HG03432 (cell line): Measurements from ENCODE around the gene CCR4.
"Not testable (repeated sequence)": the region's sequence is repeated elsewhere in the genome, so short reads cannot be mapped to it uniquely, and the experiment has no call there.

ENCODE experiments used
- ATAC-seq: cut with Tn5 transposase; IDR thresholded peaks from one replicate; pipeline ENCODE4 v1.9.1; 2021; ENCODE audit warnings: mild to moderate bottlenecking, moderate library complexity; ENCODE audit not compliant: unreplicated experiment

The CCR4 gene

DNA sequence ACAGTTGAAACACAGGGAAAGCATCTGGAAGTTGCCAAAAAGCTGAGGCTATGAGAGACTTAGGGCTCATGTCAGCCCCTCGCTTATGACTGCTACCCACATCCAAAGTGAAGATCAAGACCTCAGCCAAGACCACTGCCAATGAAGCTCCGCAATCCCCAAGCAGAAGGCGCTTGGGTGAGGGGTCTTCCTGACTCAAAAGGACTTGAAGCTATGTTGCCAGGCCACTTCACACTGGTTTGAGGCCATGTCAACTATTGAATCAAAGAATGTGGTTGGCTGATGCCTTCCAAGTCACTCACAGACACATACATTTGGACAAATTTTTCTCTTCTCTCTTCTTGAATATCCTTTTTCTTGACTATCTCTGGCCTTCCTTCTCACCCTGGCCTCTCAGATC lies 928 bp upstream of the CCR4 start:
- ATAC-seq = no peak

DNA sequence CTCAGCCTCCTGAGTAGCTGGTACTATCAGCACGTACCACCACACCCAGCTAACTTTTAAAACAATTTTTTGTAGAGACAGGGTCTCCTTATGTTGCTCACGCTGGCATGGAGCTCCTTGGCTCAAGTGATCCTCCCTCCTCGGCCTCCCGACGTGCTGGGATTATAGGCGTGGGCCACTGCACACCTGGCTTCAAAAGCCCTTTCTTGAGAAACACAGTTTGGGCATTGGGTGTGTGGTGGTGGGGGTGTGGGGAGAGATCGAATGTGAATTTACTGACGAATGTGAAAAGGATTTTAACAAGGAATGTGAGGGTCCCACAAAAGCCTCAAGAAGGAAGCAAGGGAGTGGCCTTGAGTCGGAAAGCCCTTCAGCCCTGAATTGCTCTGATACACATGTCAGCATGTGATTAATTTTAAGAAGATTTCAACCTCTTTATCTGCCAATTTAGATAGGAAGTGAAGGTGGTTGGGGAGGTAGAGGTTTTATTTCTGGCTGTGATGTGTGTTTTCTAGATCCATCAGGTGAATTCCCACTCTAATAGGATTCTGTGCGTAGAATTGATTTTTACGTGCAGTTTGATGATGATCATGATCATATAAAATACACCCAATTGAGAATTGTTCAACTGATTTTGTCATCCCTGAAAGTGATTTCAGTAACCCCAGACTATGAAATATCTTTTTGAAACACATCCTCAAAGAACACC lies 1.1 kb downstream of the CCR4 start:
- no peak for ATAC-seq

DNA sequence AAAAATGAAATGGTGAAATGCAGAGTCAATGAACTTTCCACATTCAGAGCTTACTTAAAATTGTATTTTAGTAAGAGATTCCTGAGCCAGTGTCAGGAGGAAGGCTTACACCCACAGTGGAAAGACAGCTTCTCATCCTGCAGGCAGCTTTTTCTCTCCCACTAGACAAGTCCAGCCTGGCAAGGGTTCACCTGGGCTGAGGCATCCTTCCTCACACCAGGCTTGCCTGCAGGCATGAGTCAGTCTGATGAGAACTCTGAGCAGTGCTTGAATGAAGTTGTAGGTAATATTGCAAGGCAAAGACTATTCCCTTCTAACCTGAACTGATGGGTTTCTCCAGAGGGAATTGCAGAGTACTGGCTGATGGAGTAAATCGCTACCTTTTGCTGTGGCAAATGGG lies 3.1 kb downstream of the CCR4 start:
- no peak for ATAC-seq

DNA sequence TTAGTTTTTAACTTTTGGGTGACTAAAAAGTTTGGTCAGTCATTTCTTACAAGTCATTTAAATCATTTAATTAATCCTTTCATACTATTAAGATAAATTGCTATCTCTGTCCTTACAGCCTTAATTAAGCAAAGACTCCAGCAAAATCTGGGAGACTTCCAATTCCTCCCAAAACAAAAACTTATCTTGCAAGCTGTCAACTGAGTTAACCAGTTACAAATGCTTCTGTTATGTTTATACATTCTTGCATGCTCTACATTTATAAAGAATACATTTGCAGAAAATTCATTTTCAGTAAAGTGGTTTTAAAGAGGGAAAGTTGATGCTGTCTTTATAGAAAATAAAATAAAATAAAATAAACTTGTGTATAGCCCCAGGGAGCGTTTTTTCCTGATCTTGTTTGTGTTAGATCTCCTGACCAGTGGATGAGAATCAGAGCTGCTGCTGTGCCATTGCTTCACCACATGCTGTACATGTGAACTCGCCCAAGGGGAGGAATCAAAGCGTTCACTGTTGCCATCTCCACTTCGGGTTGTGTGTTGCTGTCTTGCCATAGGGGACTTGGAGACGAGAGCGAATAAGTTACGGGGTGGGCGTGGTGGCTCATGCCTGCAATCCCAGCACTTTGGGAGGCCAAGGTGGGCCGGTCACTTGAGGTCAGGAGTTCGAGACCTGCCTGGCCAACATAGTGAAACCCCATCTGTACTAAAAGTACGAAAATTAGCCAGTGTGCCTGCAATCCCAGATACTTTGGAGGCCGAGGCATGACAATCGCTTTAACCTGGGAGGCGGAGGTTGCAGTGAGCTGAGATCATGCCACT lies 5.5 kb downstream of the CCR4 start:
- no peak for ATAC-seq

DNA sequence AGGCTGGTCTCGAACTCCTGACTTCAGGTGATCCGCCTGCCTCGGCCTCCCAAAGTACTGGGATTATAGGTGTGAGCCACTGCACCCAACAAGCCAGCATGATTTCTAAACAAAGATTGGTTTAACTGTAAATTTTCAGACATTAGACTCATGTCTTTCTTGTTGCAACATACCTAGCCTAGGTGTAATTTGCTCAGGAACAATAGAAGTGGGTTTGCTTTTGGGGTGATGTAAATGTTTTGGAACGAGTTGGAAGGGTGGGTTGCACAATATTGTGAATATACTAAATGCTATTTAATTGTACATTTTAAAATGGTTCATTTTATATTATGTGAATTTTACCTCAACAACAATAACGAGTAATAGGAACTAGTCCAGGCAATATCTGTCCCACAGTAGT lies 7.1 kb downstream of the CCR4 start:
- no peak for ATAC-seq

DNA sequence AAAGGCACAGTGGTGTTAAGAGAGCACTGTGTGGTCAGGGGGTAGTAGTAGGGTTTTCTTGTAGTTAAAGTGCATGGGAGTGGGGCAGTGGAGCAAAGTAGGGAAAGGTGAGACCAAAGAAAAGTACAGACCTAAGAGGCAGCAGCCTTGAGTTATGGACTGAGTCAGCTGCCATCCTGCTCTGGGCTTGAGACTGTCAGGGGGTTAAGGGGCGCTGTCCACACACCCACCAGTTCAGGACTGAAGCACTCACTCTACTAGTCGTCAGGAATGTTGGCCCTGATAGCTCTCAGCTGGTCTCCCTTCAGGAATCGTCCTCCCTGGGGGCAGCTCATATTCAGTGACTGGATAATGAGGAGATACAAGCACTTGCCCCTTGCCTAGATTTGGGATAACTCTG lies 7.9 kb downstream of the CCR4 start:
- ATAC-seq = no peak

DNA sequence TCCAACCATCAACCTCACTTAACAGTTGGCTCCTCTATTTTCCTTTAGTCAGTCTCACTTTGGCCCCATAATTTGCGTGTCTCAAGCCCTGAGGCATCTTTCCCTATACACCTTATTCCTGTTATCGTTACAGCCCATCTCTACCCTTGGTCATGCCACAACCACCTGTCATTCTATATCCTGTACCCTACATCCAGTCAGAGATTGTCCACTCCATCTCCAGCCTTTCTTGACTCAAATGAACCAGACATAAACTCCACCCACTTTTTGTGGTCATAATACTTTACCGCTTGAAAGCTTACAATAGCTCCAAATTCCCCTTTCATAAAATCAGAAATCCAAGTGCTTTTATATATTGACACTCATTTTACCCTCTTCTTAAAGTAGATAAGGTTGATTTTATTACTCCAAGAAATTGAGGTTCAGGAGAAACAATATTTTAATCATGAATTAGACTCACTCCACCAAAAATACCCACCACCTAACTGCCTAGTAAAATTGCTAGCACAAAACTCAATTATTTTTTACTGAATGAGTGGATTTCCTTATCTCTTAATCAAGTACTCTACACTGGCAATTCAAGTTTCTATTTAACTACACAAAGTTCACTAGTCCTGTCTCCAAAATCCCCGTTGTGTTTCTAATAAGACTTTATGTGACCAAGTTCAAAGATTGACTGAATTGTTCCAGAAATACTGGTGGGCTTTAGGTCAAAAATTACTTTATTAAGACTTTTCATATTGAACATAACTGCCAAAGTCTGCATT lies 9.1 kb downstream of the CCR4 start:
- peak; percentile 91 for ATAC-seq

DNA sequence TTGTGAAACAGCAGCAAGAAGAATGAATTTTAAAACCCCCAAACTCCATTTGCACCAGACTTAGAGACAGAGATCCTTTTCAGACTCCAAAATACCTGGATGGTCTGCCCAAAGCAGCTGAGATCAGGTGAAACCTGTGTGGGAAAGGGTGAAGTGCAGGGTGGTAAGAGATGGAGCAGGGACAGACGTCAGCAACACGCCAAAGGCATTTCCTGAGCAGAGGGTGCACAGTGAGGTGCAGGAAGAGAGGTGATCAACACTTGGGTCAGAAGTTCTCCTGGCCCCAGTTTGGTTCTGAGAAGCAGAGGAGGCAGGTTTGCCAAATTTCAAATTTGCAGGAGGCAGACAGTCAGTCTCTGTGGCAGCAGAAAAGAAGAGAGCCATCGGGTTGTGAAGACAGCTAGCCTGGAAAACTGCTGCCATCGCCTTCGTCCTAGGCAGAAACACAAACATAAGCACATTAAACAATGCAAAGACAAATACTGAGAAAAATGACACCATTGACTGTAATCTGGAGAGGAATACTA lies 9.8 kb downstream of the CCR4 start:
- no peak for ATAC-seq

DNA sequence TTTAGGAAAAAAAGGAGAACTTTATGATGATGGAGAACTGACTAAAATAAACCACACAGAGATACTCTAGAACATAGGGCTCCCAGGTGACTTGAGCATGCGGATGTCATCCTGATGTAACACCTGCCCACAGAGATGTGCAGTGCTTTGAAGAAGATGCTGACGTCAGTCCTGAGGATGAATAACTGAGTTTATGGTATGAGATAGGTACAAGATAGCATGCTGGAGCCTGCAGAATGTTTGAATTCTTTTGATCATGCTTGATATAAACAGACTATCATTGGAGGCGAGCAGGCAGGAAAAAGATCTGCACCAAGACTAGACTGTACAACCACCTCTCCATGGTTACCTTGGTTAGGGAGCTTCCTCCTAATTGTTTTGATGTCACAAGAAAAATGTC lies 12.4 kb downstream of the CCR4 start:
- ATAC-seq = no peak

DNA sequence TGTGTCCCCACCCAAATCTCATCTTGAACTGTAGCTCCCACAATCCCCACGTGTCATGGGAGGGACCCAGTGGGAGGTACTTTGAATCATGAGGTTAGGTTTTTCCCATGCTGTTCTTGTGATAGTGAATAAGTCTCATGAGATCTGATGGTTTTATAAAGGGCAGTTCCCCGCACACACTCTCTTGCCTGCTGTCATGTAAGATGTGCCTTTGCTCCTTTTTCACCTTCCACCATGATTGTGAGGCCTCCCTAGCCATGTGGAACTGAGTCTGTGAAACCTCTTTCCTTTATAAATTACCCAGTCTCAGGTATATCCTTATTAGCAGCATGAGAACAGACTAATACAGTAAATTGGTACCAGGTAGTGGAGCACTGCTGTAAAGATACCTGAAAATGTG lies 13.3 kb downstream of the CCR4 start:
- not testable (repeated sequence) for ATAC-seq

DNA sequence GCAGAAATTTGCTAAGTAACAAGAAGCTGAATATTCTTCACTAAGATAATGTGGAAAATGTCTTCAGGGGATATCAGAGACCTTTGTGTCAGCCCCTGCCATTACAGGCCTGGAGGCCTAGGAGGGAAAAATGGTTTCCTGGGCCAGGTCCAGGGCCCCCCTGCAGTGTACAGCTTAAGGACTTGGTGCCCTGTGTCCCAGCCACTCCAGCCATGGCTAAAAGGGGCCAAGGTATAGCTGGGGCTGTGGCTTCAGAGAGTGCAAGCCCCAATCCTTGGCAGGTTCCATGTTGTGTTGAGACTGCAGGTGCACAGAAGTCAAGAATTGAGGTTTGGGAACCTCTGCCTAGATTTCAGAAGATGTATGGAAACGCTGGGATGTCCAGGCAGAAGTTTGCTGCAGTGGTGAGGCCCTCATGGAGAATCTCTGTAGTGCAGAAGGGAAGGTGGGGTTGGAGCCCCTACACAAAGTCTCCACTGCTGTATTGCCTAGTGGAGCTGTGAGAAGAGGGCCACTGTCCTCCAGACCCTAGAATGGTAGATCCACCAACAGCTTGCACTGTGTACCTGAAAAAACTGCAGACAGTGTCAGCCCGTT lies 14.3 kb downstream of the CCR4 start:
- not testable (repeated sequence) for ATAC-seq

DNA sequence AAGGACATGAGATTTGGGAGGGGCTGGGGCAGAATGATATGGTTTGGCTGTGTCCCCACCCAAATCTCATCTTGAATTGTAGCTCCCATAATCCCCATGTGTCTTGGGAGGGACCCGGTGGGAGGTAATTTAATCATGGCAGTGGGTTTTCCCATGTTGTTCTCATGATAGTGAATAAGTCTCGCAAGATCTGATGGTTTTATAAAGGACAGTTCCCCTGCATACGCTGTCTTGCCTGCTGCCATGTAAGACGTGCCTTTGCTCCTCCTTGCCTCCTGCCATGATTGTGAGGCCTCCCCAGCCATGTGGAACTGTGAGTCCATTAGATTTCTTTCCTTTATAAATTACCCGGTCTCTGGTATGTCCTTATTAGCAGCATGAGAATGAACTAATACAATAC lies 15.2 kb downstream of the CCR4 start:
- ATAC-seq = not testable (repeated sequence)

DNA sequence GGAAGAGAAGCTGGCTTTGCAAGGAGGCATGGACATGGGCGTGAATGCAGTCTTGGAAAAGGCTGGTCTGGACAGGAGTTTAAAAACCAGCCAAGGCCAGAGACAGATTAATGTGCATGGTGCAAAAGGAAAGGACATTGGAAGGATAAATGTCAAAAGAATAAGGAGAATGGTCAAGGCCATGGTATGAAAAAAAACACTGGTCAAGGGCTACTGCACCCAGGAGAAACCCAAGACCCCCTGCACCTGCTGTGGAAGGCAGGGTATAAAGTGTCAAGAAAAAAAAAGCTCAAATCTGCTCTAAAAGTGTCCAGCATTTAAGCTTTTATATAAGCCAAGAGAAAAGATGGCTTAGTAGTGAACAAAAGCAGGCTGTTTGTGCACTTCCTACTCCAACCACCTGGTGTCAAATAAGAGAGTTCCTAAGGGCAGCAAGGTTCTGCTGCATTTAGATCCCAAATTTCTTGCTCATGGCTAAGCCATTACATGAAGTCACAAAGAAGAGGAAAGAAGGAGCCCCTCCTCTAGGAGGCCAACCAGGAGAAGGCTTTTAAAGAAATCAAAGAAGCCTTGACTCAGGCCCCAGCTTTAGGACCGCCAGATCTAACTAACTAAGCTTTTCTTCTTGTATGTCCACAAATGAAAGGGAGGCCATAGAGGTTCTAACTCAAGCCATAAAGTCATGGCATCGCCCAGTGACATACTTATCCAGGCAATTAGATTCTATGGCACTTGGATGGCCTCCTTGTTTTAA lies 16.9 kb downstream of the CCR4 start:
- ATAC-seq = no peak

DNA sequence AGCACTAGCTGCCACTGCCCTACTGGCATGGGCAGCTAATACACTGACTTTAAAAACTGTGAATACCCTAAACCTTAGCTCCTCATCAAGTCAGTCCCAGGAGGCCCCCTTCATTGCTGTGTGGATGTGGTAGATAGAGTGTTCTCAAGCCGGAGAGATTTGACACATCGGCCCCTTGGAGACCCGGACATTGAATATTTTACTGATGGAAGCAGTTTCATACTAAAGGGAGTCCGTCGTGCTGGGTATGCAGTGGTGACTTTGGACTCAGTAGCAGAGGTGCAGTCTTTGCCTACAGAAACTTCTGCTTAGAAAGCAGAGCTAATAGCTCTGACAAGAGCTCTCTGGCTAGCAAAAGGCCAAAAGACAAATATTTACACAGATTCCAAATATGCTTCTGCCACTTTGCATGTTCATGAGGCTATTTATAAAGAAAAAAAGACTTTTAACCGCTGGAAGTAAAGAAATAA lies 17.5 kb downstream of the CCR4 start:
- ATAC-seq = no peak

DNA sequence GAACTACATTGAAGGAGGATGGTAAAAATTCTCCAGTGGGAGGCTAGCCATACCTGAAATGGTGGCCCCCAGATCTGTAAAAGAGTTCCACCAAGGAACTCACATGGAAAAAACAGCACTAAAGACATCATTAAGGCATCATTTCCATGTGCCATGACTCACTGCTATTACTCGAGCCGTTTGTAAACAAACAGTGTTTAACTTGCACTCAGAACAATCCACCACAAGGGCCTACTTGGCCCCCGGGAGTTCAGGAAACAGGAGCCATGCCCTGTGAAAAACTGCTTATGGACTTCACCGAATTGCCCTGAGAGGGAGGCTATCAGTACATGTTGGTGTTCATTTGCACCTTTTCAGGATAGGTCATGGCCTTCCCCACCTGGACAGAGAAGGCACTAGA lies 18.2 kb downstream of the CCR4 start:
- no peak for ATAC-seq

DNA sequence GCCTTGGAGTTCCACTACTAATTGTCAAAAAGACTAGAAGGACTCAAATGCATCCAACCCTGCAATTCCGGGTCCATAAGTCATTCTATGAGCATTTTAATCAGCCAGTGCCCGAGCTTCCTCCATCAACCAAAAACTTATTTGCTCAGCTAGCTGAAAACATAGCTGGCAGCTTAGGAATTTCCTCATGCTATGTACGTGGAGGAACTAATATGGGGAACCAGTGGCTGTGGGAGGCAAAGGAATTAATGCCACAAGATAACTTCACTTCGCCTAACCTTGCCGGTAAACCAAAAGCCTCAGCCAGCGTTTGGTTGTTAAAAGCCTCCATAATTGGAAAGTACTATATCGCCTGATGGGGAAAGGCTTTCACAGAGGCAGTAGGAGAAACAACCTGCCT lies 19.8 kb downstream of the CCR4 start:
- not testable (repeated sequence) for ATAC-seq

DNA sequence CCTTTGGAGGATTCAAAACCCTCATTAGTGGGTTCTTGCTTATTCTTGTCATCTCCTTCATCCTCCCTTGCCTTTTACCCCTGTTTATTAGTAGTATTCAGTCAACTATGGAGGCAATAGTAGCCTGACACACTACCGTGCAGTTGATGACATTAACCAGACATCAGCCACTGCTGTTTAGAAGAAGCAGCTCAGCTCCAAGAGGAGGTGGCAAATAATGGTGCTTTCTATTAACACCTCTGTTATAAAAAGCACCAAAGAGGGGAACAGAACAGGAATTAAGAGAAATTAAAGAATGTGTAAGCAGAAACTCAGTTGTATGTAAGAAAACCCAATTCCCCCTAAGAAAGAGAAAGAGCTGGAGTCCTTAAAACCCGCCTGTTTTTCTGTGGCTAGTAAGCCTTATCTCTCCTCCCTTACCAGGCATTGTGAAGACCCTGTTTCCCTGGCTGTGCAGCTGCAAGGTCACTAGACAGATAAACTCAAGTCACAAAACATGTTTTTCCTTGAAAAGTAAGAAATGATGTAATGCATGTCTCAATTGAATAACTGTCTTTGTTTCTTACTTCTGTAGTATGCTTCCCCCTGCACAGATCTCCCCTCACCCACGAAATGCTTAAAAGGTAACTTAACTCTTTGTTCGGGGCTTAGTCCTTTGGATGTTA lies 21.2 kb downstream of the CCR4 start:
- no peak for ATAC-seq

DNA sequence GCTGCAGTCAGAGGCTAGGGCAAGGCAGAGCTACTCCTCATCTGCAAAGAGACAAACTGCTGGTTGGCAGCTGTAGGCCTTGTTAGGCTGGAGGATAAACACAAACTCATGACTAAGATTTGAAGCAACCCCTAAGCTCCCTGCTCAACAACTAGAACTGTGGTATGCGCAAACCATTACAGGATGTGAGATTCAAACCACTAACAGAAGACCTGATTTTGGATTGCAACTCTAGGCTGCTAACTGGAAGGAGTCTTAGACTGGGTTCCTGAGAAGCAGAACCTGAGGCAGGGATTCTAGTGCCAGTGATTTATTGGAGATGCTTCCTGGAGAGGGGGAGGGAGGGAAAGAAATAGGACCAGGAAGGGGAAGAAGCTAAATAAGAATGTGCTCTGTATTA lies 22.5 kb downstream of the CCR4 start:
- peak; percentile 93 for ATAC-seq

DNA sequence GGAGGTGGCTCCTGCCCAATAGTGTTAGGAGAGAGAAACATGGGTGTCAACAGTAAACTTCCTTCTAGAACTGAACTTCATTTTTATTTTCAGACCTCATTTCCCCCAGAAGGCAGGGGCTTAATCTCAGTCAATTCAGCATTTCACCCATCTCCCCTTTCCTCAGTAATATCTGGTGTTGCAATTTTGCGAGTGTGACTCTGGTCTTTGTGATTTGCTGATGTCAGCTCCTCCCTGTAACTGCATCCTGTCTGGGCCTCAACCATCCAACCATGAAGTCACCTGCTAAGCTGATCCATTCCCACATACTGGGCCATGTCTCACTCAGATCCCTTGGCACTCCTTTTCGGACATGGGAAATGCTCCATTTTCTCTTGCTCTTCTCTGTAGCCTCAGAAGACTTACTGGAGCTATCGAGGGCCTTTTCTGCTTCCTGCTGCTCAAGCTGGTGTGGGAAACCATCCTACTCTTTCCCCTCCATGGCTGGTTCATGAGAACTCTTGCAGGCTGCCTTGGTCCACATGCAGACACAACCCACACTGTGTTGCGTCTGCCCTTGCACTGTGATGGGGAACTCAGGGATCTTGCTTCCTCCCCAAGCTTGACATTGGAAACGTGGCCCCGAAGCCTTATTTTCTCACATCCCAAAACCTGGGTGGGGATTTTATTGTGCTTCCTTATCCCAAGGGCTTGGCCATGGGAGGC lies 24.6 kb downstream of the CCR4 start:
- ATAC-seq = no peak
